Suprapubic skin (tissue), 4 donors: ENCODE measurements around the gene MRPL3. TPM values are rescaled to one million over a fixed set of nuclear protein-coding genes. Genes with fewer than 3 reads are reported as not detected.

Source experiments
- DNase-seq, 2 donors: peaks; one replicate each; pipeline ENCODE4 v3.0.0-alpha.2; 2019; ENCODE audit warnings: low spot score in 2 of 2
- H3K27ac ChIP-seq: fragments of 200-600 bp; sonication (generic); one replicate; pipeline ENCODE4 v1.5.1; 2019
- H3K27me3 ChIP-seq: fragments of 200-600 bp; sonication (generic); one replicate; pipeline ENCODE4 v1.5.1; 2019
- H3K36me3 ChIP-seq: fragments of 200-600 bp; sonication (generic); one replicate; pipeline ENCODE4 v1.5.1; 2019
- H3K4me1 ChIP-seq: fragments of 200-600 bp; sonication (generic); one replicate; pipeline ENCODE4 v1.5.1; 2019
- H3K4me3 ChIP-seq: fragments of 200-600 bp; sonication (generic); one replicate; pipeline ENCODE4 v1.5.1; 2019; ENCODE audit warnings: mild to moderate bottlenecking
- H3K9me3 ChIP-seq: fragments of 200-600 bp; sonication (generic); one replicate; pipeline ENCODE4 v1.5.1; 2019
- CTCF ChIP-seq, 2 donors: fragments of 200-600 bp in 1 of 2; fragments of 450-650 bp in 1 of 2; sonication (generic) in 1 of 2; IDR thresholded peaks; one replicate each; pipeline ENCODE4 v1.5.1; 2016 to 2019; ENCODE audit warnings: antibody characterized with exemption in 2 of 2, mild to moderate bottlenecking in 1 of 2, moderate library complexity in 1 of 2
- EP300 ChIP-seq: sonication (generic); formaldehyde crosslinking; IDR thresholded peaks from one replicate; pipeline ENCODE4 v1.6.1; 2017; ENCODE audit warnings: antibody characterized with exemption
- POLR2A ChIP-seq, 2 donors: fragments of 450-650 bp; IDR thresholded peaks; one replicate each; pipeline ENCODE4 v1.6.1; 2017; ENCODE audit warnings: antibody characterized with exemption in 2 of 2, mild to moderate bottlenecking in 2 of 2, moderate library complexity in 2 of 2
- POLR2AphosphoS5 ChIP-seq, 3 donors: sonication (generic); formaldehyde crosslinking; IDR thresholded peaks; one replicate each; pipeline ENCODE4 v1.6.1; 2017; ENCODE audit warnings: antibody characterized with exemption in 3 of 3
- WGBS: methylation state at CpG from one replicate; pipeline ENCODE4 v1.1.5; 2018; 5-methylcytosine and 5-hydroxymethylcytosine counted together
- total RNA-seq, 4 donors: library from RNA; depleted of rRNA; stranded (reverse); fragments of >200 nt; gene quantifications; one replicate each; pipeline ENCODE4 v1.1.0, GENCODE V29; 2016

Gene MRPL3
- total RNA-seq, 4 donors from 2014 or later, result 55.4 to 71.9 (median 67.8) TPM

- no peak for TF ChIP-seq EP300
- TF ChIP-seq POLR2A (IDR thresholded peaks at IDR 0.05), result no peak
- TF ChIP-seq CTCF (IDR thresholded peaks at IDR 0.05), result no peak
- TF ChIP-seq POLR2AphosphoS5 (IDR thresholded peaks at IDR 0.05), result no peak
- no peaks in the 10 kb centered on the region for H3K9me3 ChIP-seq
Measured at GRCh38 chr3:131427226-131427625, 75.5 kb downstream of the MRPL3 start.

GRCh38 chr3:131421957-131422498 lies 80.7 kb downstream of the MRPL3 start:
- TF ChIP-seq POLR2A (IDR thresholded peaks at IDR 0.05), result no peak
- no peak overlapping the region for H3K4me3 ChIP-seq

More at GRCh38 chr3:131427226-131427625, 75.5 kb downstream of the MRPL3 start:
- Histone ChIP-seq H3K27me3 (no peaks in the 10 kb centered on the region), H3K36me3 (no peaks in the 10 kb centered on the region), H3K27ac (no peak overlapping the region), H3K4me1 (no peaks in the 10 kb centered on the region), H3K4me3 (no peak overlapping the region)
- no peak for DNase-seq
- WGBS, result 56% methylated on average over 2 of the region's 2 CpGs

GRCh38 chr3:131421301-131421700 lies 81.5 kb downstream of the MRPL3 start:
- no peak for DNase-seq
- TF ChIP-seq CTCF (IDR thresholded peaks at IDR 0.05), result no peak
- no peak for TF ChIP-seq EP300

More at GRCh38 chr3:131421957-131422498, 80.7 kb downstream of the MRPL3 start:
- no peak overlapping the region for H3K27ac ChIP-seq
- H3K9me3 ChIP-seq, result no peaks in the 10 kb centered on the region
- H3K27me3 ChIP-seq, result no peaks in the 10 kb centered on the region
- DNase-seq, result no peak
- no peaks in the 10 kb centered on the region for H3K4me1 ChIP-seq
- no peaks in the 10 kb centered on the region for H3K36me3 ChIP-seq

GRCh38 chr3:131417751-131418150 lies 85.0 kb downstream of the MRPL3 start:
- H3K4me3 ChIP-seq, result no peak overlapping the region
- no peaks in the 10 kb centered on the region for H3K4me1 ChIP-seq
- DNase-seq, result no peak
- 81% methylated on average over 2 of the region's 2 CpGs for WGBS
- no peak overlapping the region for H3K27ac ChIP-seq
- no peaks in the 10 kb centered on the region for H3K27me3 ChIP-seq
- H3K36me3 ChIP-seq, result no peaks in the 10 kb centered on the region
- TF ChIP-seq POLR2AphosphoS5 (IDR thresholded peaks at IDR 0.05) (no peak), CTCF (IDR thresholded peaks at IDR 0.05) (no peak), EP300 (no peak), POLR2A (IDR thresholded peaks at IDR 0.05) (no peak)
- H3K9me3 ChIP-seq, result no peaks in the 10 kb centered on the region

More at GRCh38 chr3:131421301-131421700, 81.5 kb downstream of the MRPL3 start:
- Histone ChIP-seq H3K9me3 (no peaks in the 10 kb centered on the region), H3K27me3 (no peaks in the 10 kb centered on the region), H3K27ac (no peak overlapping the region), H3K4me3 (no peak overlapping the region), H3K36me3 (no peaks in the 10 kb centered on the region), H3K4me1 (no peaks in the 10 kb centered on the region)
- WGBS, result 100% methylated on average over 1 of the region's 1 CpG

Other genes starting within 250 kb of the MRPL3 start
- 10 to 100 TPM in 3 of 4 donors, 1 to 10 TPM in 1; 7.6 to 14.5 (median 11.6) TPM for gene NUDT16, start 121.2 kb downstream of the MRPL3 start, total RNA-seq